Thyroid gland (tissue), 4 donors: Measurements from ENCODE around the gene DDX49.

Source experiments
- POLR2A ChIP-seq, 2 donors: fragments of 450-650 bp; IDR thresholded peaks; one replicate each; pipeline ENCODE4 v1.6.1; 2017; ENCODE audit warnings: antibody characterized with exemption in 2 of 2, mild to moderate bottlenecking in 2 of 2, moderate library complexity in 1 of 2
- TF ChIP-seq, protein P1 (sequence below), 6 experiments: fragments of 200-600 bp in 3 of 6; fragments of 450-650 bp in 3 of 6; sonication (generic) in 3 of 6; IDR thresholded peaks; one replicate each; pipeline ENCODE4 v1.5.1; 2016 to 2019; ENCODE audit warnings: antibody characterized with exemption in 6 of 6, mild to moderate bottlenecking in 2 of 6, inconsistent platforms in 1 of 6, moderate library complexity in 1 of 6

GRCh38 chr19:18975011-18975410 is 55.5 kb downstream of the DDX49 start:
- TF ChIP-seq, protein P1, sequence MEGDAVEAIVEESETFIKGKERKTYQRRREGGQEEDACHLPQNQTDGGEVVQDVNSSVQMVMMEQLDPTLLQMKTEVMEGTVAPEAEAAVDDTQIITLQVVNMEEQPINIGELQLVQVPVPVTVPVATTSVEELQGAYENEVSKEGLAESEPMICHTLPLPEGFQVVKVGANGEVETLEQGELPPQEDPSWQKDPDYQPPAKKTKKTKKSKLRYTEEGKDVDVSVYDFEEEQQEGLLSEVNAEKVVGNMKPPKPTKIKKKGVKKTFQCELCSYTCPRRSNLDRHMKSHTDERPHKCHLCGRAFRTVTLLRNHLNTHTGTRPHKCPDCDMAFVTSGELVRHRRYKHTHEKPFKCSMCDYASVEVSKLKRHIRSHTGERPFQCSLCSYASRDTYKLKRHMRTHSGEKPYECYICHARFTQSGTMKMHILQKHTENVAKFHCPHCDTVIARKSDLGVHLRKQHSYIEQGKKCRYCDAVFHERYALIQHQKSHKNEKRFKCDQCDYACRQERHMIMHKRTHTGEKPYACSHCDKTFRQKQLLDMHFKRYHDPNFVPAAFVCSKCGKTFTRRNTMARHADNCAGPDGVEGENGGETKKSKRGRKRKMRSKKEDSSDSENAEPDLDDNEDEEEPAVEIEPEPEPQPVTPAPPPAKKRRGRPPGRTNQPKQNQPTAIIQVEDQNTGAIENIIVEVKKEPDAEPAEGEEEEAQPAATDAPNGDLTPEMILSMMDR (IDR thresholded peaks at IDR 0.05), result no peak
- TF ChIP-seq POLR2A (IDR thresholded peaks at IDR 0.05), result no peak
